ENCODE data around the gene ARMH3.

- TF ChIP-seq CTCF (conservative IDR thresholded peaks at IDR 0.05; ENCODE audit: low read depth in 2 of 2) (no peak), POLR2AphosphoS5 (IDR thresholded peaks at IDR 0.05; ENCODE audit: low read depth) (no peak), REST (IDR thresholded peaks at IDR 0.05; ENCODE audit: unreplicated experiment) (no peak), CREB1 (CRISPR knock-in tag; IDR thresholded peaks at IDR 0.05; ENCODE audit: low read depth) (no peak), EZH2 (IDR thresholded peaks at IDR 0.05; ENCODE audit: low read depth, unreplicated experiment) (no peak)
Observed at GRCh38 chr10:102033787-102034186, 22.2 kb downstream of the ARMH3 start.
